Esophagus squamous epithelium (tissue), 4 donors: ENCODE measurements around the gene HPCAL1.
"Not testable (repeated sequence)": the region's sequence is repeated elsewhere in the genome, so short reads cannot be mapped to it uniquely, and the experiment has no call there.

Source experiments
- CTCF ChIP-seq, 6 experiments: fragments of 450-650 bp in 4 of 6; fragments of 200-600 bp in 2 of 6; sonication (generic) in 2 of 6; IDR thresholded peaks; one replicate each; pipeline ENCODE4 v1.5.1; 2016 to 2019; ENCODE audit warnings: antibody characterized with exemption in 6 of 6, mild to moderate bottlenecking in 4 of 6, moderate library complexity in 4 of 6
- POLR2A ChIP-seq, 4 donors: fragments of 450-650 bp; IDR thresholded peaks; one replicate each; pipeline ENCODE4 v1.6.1; 2017; ENCODE audit warnings: antibody characterized with exemption in 4 of 4, mild to moderate bottlenecking in 4 of 4, moderate library complexity in 3 of 4

GRCh38 chr2:10295649-10296048, 7.1 kb upstream of the HPCAL1 start:
- TF ChIP-seq POLR2A, CTCF (IDR thresholded peaks at IDR 0.05): not testable (repeated sequence)
